HG02678 (cell line): ENCODE data around the gene FMNL2.
A peak's percentile ranks its signal among the peaks of the same experiment; 100 is the strongest.

Experiments
- ATAC-seq: cut with Tn5 transposase; IDR thresholded peaks from one replicate; pipeline ENCODE4 v1.9.1; 2021; ENCODE audit warnings: mild to moderate bottlenecking, moderate library complexity; ENCODE audit not compliant: unreplicated experiment

FMNL2 gene

DNA sequence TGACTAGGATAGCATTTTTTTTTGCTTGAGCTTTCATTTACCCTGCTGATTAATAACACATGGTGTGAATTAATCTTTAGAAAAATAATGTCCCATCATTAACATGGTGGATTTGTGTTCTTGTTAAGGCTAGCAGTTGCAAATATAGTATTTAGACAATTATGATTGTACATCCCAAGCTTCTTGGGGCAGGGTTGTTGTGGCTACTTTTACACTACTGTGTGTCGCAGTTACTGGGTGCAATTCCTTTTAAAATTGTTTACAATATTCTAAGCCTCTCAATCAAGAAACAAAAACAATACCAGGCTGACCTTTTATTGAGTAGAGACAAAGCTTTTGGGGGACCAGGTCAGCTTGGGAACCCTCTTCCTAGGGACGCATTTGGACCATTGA is 2.5 kb downstream of the FMNL2 start:
- no peak for ATAC-seq

DNA sequence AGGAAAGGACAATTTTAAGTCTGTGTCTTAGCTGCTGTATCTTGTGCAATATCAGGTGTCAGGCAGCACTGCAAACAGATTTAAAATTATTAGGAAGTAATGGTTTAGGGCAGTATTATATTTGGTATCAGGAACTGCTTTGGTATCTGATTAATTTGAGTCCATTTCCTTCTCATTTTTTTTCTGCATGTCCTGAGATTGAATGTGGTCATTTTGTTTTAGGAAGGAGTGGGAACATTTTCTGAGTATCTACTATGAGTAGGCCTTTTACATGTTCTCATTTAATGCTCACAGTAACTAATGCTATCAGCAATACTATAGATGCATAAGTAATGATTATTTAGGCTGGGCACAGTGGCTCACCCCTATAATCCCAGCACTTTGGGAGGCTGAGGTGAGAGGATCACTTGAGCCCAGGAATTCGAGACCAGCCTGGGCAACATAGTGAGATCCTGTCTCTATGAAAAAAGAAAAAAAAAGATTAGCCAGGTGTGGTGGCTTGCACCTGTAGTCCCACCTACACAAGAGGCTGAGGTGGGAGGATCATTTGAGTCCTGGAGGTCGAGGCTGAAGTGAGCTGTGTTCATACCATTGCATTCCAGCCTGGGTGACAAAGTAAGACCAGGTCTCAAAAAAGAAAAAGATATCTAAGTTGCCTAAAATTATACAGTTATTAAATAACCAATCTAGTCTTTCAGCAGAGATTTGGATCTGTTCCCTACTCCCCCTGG is 4.7 kb downstream of the FMNL2 start:
- ATAC-seq = no peak

GRCh38 chr2:152342259-152343046 is 7.5 kb downstream of the FMNL2 start:
- no peak for ATAC-seq

- ATAC-seq = no peak
These were observed 8.5 kb downstream of the FMNL2 start for GRCh38 chr2:152343426-152343825.

DNA sequence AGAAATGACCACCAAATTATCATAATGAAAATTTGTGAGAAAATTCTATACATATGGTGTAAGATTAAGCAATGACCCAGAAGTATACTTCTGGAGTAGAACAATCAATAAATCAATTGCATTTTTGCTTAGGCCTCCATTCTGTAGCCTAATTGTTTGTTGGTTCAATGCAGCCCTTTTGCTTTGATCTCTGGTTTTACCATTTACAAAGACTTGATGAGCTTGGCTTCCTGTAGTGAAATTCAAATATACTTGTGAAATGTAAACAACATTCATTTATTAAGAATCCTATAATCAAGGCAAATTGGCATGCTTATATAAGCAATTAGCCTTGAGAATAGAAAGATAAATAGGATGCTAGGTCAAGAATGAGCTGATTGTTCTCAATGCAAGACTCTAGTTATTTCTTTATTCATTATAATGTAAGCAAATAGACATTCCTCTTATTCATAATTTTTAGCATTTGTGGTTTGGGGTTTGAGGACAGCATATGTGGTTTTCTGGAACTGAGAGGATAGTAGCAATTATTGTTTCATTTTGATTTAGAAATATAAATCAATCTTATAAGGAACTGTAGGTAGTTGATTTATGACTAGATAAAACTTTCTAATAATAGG is 9.7 kb downstream of the FMNL2 start:
- ATAC-seq = no peak

GRCh38 chr2:152347076-152347475 is 12.1 kb downstream of the FMNL2 start:
- no peak for ATAC-seq

- no peak for ATAC-seq
These were observed 13.4 kb downstream of the FMNL2 start for GRCh38 chr2:152348388-152348787.

GRCh38 chr2:152349416-152349815 is 14.4 kb downstream of the FMNL2 start:
- no peak for ATAC-seq

GRCh38 chr2:152350155-152350679 is 15.2 kb downstream of the FMNL2 start:
- ATAC-seq = no peak

DNA sequence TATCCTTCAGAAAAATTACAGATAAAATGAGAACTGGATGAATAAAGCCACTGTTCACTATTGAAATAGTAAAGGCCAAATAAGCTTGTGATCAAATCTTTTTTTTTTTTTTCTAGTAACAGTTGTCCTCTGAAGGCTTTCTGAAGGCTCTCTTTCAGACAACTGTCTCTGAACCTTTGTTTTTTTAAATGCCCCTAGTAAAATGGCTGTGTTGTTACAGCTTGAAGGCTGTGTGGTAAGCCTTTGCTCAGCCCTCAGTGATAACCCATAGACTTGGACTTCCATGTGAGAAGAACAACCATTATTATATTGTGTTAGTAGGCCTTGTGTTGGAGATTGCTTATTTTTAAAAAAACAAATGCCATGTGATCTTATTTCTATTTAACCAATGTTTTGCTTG is 17.6 kb downstream of the FMNL2 start:
- ATAC-seq = no peak

DNA sequence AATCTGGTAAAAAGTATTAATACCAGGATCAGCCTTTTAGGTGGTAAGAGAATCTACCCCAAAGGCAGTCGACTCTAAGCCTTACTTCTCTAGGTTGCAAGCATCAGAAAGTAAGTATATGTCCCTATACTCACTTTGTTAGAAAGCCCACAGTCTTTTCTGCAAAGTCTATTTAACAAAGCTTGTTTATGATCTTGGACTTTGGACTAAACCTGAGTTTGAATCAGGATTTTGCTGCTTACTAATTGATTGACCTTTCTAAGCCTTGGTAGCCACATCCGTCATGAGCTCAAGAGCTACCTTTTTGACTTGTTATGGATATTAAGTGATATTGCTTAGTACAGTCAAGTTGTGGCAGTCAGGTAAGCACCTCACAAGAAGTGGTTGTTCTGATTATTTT is 18.4 kb downstream of the FMNL2 start:
- ATAC-seq = no peak

DNA sequence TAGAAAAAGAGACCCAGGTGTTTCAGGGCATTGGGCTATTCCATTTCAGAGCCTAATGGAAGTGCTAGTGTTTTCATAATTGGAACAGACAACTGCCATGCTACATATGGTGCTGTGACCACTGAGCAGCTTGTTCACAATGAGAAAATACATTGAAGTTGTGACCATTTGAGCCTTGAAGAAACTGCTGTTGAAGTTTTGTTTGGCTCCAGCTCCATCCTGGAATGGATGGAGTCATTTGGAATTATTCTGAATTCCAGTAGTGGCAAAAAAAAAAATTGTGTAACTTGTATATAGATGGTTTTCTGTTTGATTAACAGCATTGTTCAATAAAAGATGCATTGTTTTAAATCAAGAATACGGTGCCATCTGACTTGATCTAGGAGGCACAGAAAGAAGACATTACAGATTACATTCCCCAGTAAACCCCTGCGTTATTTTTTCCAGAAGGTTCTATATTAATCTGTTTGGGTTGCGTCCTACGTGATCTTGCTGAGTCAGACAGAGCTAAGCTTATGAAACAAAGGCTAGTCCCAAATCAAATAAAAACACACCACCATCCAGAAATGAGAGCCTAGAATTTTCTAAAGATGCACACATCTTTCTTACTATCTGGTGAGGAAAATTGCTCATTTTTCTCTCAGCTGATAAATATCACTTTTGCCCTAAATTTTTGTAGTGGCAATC is 19.2 kb downstream of the FMNL2 start:
- no peak for ATAC-seq

DNA sequence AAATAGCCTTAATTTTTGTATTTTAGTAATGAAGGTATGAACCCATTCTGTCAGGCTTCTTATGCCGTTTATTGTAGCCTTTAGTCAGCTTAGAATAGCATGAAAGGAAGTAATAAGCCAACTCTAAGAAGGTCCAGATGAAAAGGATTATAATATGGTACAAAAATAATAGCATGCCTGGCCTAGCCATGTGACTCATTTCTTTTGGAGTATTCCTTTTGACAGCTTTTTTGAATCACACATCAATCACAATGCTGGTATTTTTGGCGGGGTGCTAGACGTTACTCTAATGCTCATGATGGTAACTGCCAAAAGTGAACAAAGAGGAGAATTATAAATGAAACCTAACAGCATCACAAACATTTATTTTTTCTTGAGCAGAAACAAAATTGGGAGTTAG is 19.9 kb downstream of the FMNL2 start:
- no peak for ATAC-seq

DNA sequence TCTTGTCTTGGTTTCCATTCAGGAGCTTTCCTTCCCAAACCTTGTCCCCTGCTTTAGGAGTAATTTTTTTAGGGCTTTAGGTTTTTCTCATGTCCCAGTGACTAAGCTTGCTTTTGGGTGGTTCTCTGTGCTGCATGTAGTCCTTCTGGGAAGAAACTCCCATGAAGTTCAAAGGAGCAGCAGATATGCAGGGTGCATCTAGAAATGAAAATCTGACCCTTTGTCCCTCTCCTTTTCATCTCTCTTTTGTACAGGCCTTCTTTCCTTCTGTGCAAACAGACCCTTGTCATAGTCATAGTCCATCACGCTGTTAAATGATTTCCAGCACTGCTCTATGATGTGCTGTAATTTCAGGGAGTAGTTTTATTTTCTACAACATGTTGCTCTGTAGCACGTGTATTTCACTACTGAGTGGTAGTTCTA is 20.4 kb downstream of the FMNL2 start:
- no peak for ATAC-seq

DNA sequence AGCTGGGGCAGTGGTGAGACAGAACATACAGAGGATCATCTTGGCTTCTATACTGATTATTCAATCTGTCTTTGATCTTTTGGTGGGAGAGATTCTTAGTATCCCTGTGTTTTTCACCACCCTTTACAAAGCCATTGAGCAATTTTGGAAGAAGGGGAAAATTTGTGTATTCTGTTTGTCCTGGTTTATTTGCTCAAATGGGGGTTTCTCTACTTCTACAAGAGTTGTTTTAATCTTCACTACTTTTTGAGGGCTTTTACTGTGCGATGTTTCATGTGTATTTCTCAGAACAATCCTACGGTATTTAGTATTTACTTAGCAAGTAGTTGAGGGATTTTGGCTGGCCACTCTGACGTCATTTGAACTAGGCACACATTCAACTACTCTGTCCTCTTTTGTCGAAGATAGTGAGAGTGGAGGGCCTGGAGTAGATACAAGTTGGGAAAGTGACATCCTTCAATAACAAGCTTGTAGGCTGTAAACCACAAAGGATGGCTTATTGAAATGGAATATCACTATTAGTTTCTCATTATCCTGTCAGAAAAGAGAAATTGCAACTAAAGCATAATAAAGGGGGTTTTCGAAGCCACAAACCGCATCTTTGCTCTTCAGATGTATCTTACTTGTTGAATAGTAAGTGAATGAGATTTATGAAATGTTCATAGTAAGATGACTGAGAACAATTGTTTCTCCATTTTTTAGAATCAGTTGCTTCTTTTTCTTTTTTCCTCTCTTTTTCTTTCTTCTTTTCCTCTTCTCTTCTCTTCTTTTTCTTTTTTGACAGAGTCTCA is 24.8 kb downstream of the FMNL2 start:
- ATAC-seq = no peak

GRCh38 chr2:152363936-152364335 is 29.0 kb downstream of the FMNL2 start:
- no peak for ATAC-seq

GRCh38 chr2:152367547-152368390 is 32.8 kb downstream of the FMNL2 start:
- ATAC-seq = peak; percentile 82

GRCh38 chr2:152369176-152369860 is 34.3 kb downstream of the FMNL2 start:
- no peak for ATAC-seq

- no peak for ATAC-seq
These were observed 35.8 kb downstream of the FMNL2 start for GRCh38 chr2:152370783-152371182.
